H1 (cell line): ENCODE results near the gene MTG1. TPM values are rescaled to one million over a fixed set of nuclear protein-coding genes. Genes with fewer than 3 reads are reported as not detected.
A peak's percentile ranks its signal among the peaks of the same experiment; 100 is the strongest.

Experiments used
- BACH1 ChIP-seq: IDR thresholded peaks from 2 replicates; pipeline ENCODE4 v1.6.1; 2012; ENCODE audit warnings: low read length, improper control_type of control experiment
- CBX5 ChIP-seq: fragments of 300-800, 300-1000 bp; sonication (generic); IDR thresholded peaks from 2 replicates; pipeline ENCODE4 v1.7.1; 2016; ENCODE audit warnings: antibody characterized with exemption, low read length, low read depth
- CBX8 ChIP-seq: fragments of 300-800, 300-1000 bp; sonication (generic); IDR thresholded peaks from 2 replicates; pipeline ENCODE4 v1.7.1; 2016; ENCODE audit warnings: low read depth, low read length, borderline replicate concordance
- CTBP2 ChIP-seq: IDR thresholded peaks from 2 replicates; pipeline ENCODE4 v1.7.0; 2011; ENCODE audit warnings: borderline replicate concordance, mild to moderate bottlenecking, moderate library complexity, mixed read lengths, low read length; ENCODE audit not compliant: insufficient read depth, insufficient read length
- HDAC2 ChIP-seq, 2 experiments: fragments of 300-600 bp in 1 of 2; sonication (generic) in 1 of 2; IDR thresholded peaks; 2 replicates each; pipeline ENCODE4 v1.6.1; 2011 to 2012; ENCODE audit warnings: low read depth in 2 of 2, low read length in 2 of 2, mild to moderate bottlenecking in 2 of 2, moderate library complexity in 2 of 2, borderline replicate concordance in 1 of 2, inconsistent platforms in 1 of 2
- KDM4A ChIP-seq: IDR thresholded peaks from one replicate; pipeline ENCODE4 v1.7.1; 2012; ENCODE audit warnings: low read depth, mild to moderate bottlenecking, moderate library complexity, low read length, inconsistent platforms; ENCODE audit not compliant: severe bottlenecking
- KDM5A ChIP-seq: fragments of 200-600 bp; IDR thresholded peaks from 2 replicates; pipeline ENCODE4 v1.7.1; 2012; ENCODE audit warnings: mild to moderate bottlenecking, low read length, inconsistent platforms, mixed read lengths
- RBBP5 ChIP-seq: IDR thresholded peaks from 2 replicates; pipeline ENCODE4 v1.7.1; 2012; ENCODE audit warnings: low read depth, mild to moderate bottlenecking, inconsistent platforms, low read length, moderate library complexity, borderline replicate concordance
- RNF2 ChIP-seq: fragments of 200-900, 300-1000 bp; sonication (generic); IDR thresholded peaks from 2 replicates; pipeline ENCODE4 v1.7.1; 2016; ENCODE audit warnings: borderline replicate concordance, low read depth, mild to moderate bottlenecking, antibody characterized with exemption, low read length; ENCODE audit not compliant: poor library complexity, severe bottlenecking; ENCODE audit errors: missing control alignments
- TAF1 ChIP-seq: IDR thresholded peaks from 2 replicates; pipeline ENCODE4 v1.6.1; 2011; ENCODE audit warnings: mild to moderate bottlenecking, low read depth, low read length
- TEAD4 ChIP-seq: IDR thresholded peaks from 2 replicates; pipeline ENCODE4 v1.6.1; 2012; ENCODE audit warnings: low read depth, low read length, inconsistent platforms, mixed read lengths
- polyA plus RNA-seq, 7 experiments: library from polyadenylated mRNA; depleted of rRNA in 3 of 7; stranded (reverse) in 5 of 7; unstranded in 2 of 7; fragments of >200 nt in 5 of 7; fragments of 200-250 nt in 2 of 7; gene quantifications; 1 replicate in 5 of 7; 2 replicates in 1 of 7; 4 replicates in 1 of 7; pipeline versions ENCODE4 v1.2.1 to v1.2.3, GENCODE V29; 2011 to 2013; ENCODE audit warnings: missing spikeins in 2 of 7, mixed read lengths in 2 of 7
- total RNA-seq: library from RNA; stranded (reverse); fragmentation: NEBNext Ultra II Directional; extraction: Animal tissue kit (Norgen Biotek cat#: 25700); gene quantifications from 2 replicates; pipeline ENCODE4 v1.2.1, GENCODE V29; 2021
- TF ChIP-seq, protein P1 (sequence below): IDR thresholded peaks from 2 replicates; pipeline ENCODE4 v1.6.1; 2012; ENCODE audit warnings: inconsistent platforms

MTG1 gene
- total and polyA plus RNA-seq, 2 of the 8 experiments (the other 6 are each of a cell fraction or from before 2014, with no cell fraction given), result 56.6 to 81.6 TPM

- TF ChIP-seq RNF2, result no peak
- TF ChIP-seq, protein P1, sequence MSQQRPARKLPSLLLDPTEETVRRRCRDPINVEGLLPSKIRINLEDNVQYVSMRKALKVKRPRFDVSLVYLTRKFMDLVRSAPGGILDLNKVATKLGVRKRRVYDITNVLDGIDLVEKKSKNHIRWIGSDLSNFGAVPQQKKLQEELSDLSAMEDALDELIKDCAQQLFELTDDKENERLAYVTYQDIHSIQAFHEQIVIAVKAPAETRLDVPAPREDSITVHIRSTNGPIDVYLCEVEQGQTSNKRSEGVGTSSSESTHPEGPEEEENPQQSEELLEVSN, result 0 out of 2 replicates have a peak, but pooled peaks have one; percentile 8
- no peak for TF ChIP-seq BACH1
- peak; percentile 77 for TF ChIP-seq KDM4A
- TF ChIP-seq CTBP2, result no peak
- no peak for TF ChIP-seq KDM5A
- TF ChIP-seq TEAD4, result 0 out of 2 replicates have a peak, but pooled peaks have one; percentile 34
- TF ChIP-seq CBX8, result no peak
- no peak; the same call in 1 of the 2 replicates for TF ChIP-seq RBBP5
- 0 out of 4 replicates have a peak, but pooled peaks of 1 of the 2 experiments have one; percentile 34 for TF ChIP-seq HDAC2 (IDR thresholded peaks at IDR 0.05; ENCODE audit: borderline replicate concordance in 1 of 2, low read depth in 2 of 2, low read length in 2 of 2)
- peak; percentile 62; the same call in 1 of the 2 replicates for TF ChIP-seq TAF1
- no peak for TF ChIP-seq CBX5
Measured at GRCh38 chr10:133357285-133358161, 36.4 kb upstream of the MTG1 start, which contains the start of gene FUOM (continued).
